H1 (cell line): ENCODE results near the gene HTR3A. TPM values are rescaled to one million over a fixed set of nuclear protein-coding genes. Genes with fewer than 3 reads are reported as not detected.

Experiments
- CTCF ChIA-PET: fragments of 300-600 bp; sonication (Branson Sonifier 250); formaldehyde crosslinking; loops from one replicate; lab custom pipeline; 2021; ENCODE audit not compliant: partially characterized antibody; lab: Charles Lee
- POLR2A ChIA-PET: fragments of 300-600 bp; sonication (Branson Sonifier 250); formaldehyde crosslinking; loops from one replicate; lab custom pipeline; 2021; ENCODE audit warnings: inconsistent platforms; ENCODE audit not compliant: partially characterized antibody; lab: Charles Lee
- DNase-seq, 2 experiments: peaks; one replicate each; pipeline versions ENCODE4 v3.0.0 to v3.0.0-alpha.2; 2010 to 2022; ENCODE audit warnings: low spot score in 2 of 2, low read depth in 1 of 2, mixed read lengths in 1 of 2
- FAIRE-seq: peaks from 2 replicates; lab custom pipeline; 2011; peaks lifted over from hg19 to GRCh38; lab: Jason Lieb, UNC
- H2AFZ ChIP-seq: 2 replicates; pipeline ENCODE4 v1.8.1; 2012; ENCODE audit warnings: low read length, inconsistent platforms
- H2AK5ac ChIP-seq: 2 replicates; pipeline ENCODE4 v1.6.1; 2013; ENCODE audit warnings: low read depth, low read length
- H2BK120ac ChIP-seq: replicated peaks from 2 replicates; pipeline ENCODE3; 2013; ENCODE audit warnings: low read depth, low read length, inconsistent platforms
- H2BK12ac ChIP-seq: 2 replicates; pipeline ENCODE4 v1.6.1; 2013; ENCODE audit warnings: low read depth, low read length
- H2BK15ac ChIP-seq: 2 replicates; pipeline ENCODE4 v1.6.1; 2013; ENCODE audit warnings: low read length
- H2BK20ac ChIP-seq: 2 replicates; pipeline ENCODE4 v1.6.1; 2013; ENCODE audit warnings: low read length
- H2BK5ac ChIP-seq: 2 replicates; pipeline ENCODE4 v1.6.1; 2013; ENCODE audit warnings: low read depth, low read length
- H3K14ac ChIP-seq: 2 replicates; pipeline ENCODE4 v1.6.1; 2013; ENCODE audit warnings: inconsistent platforms; ENCODE audit not compliant: insufficient read length
- H3K18ac ChIP-seq: 2 replicates; pipeline ENCODE4 v1.6.1; 2013; ENCODE audit warnings: low read length; ENCODE audit errors: extremely low read depth
- H3K23ac ChIP-seq: 2 replicates; pipeline ENCODE4 v1.6.1; 2013; ENCODE audit warnings: inconsistent platforms; ENCODE audit not compliant: insufficient read length
- H3K23me2 ChIP-seq: 2 replicates; pipeline ENCODE4 v1.6.1; 2013; ENCODE audit warnings: low read depth, low read length
- H3K27ac ChIP-seq: 2 replicates; pipeline ENCODE4 v1.6.1; 2011; ENCODE audit warnings: low read depth, low read length, inconsistent platforms
- H3K27me3 ChIP-seq, 4 experiments: replicated peaks in 1 of 4; 1 replicate in 1 of 4; 2 replicates in 3 of 4; pipeline versions ENCODE4 v1.6.1 to v1.8.1; 2011 to 2013; ENCODE audit warnings: low read length in 3 of 4, mild to moderate bottlenecking in 3 of 4, inconsistent platforms in 2 of 4, mixed read lengths in 2 of 4, moderate library complexity in 1 of 4; ENCODE audit not compliant: control insufficient read depth in 3 of 4, insufficient read depth in 3 of 4; ENCODE audit errors: extremely low read depth in 1 of 4
- H3K36me3 ChIP-seq, 4 experiments: 2 replicates each; pipeline versions ENCODE4 v1.6.1 to v1.8.1; 2011 to 2013; ENCODE audit warnings: mild to moderate bottlenecking in 4 of 4, low read length in 3 of 4, moderate library complexity in 2 of 4, control low read depth in 1 of 4, inconsistent platforms in 1 of 4; ENCODE audit not compliant: insufficient read depth in 4 of 4, control insufficient read depth in 2 of 4
- H3K4ac ChIP-seq: replicated peaks from 2 replicates; pipeline ENCODE3; 2013; ENCODE audit warnings: low read length, low read depth, mixed read lengths, inconsistent platforms; ENCODE audit not compliant: insufficient read length
- H3K4me1 ChIP-seq, 4 experiments: replicated peaks in 1 of 4; 1 replicate in 1 of 4; 2 replicates in 3 of 4; pipeline versions ENCODE4 v1.6.1 to v1.8.1; 2011 to 2013; ENCODE audit warnings: low read length in 3 of 4, inconsistent platforms in 2 of 4, mixed read lengths in 1 of 4; ENCODE audit not compliant: insufficient read depth in 4 of 4, control insufficient read depth in 3 of 4
- H3K4me2 ChIP-seq, 2 experiments: 2 replicates each; pipeline versions ENCODE4 v1.6.1 to v1.8.1; 2011 to 2013; ENCODE audit warnings: low read depth in 2 of 2, low read length in 2 of 2, control low read depth in 1 of 2, inconsistent platforms in 1 of 2, mild to moderate bottlenecking in 1 of 2; ENCODE audit not compliant: insufficient read depth in 1 of 2
- H3K4me3 ChIP-seq, 4 experiments: fragments of 200-600, 300-600 bp in 1 of 4; sonication (generic), shearing (Covaris generic), sonication (Bioruptor Twin) in 1 of 4; 2 replicates each; pipeline versions ENCODE4 v1.5.1 to v1.8.1; 2011 to 2016; ENCODE audit warnings: low read length in 4 of 4, low read depth in 3 of 4, control low read depth in 2 of 4, inconsistent platforms in 2 of 4, mild to moderate bottlenecking in 2 of 4, mixed read lengths in 1 of 4, moderate library complexity in 1 of 4; ENCODE audit not compliant: insufficient read depth in 2 of 4; ENCODE audit errors: extremely low read depth in 1 of 4
- H3K56ac ChIP-seq: replicated peaks from 2 replicates; pipeline ENCODE3; 2013; ENCODE audit warnings: low read depth, mild to moderate bottlenecking, mixed read lengths, low read length, inconsistent platforms; ENCODE audit not compliant: insufficient read length
- H3K79me1 ChIP-seq: 2 replicates; pipeline ENCODE4 v1.6.1; 2013; ENCODE audit warnings: low read depth, low read length, control low read depth
- H3K79me2 ChIP-seq, 2 experiments: 2 replicates each; pipeline versions ENCODE4 v1.6.1 to v1.8.1; 2012 to 2013; ENCODE audit warnings: low read length in 2 of 2, mild to moderate bottlenecking in 2 of 2, inconsistent platforms in 1 of 2; ENCODE audit not compliant: insufficient read depth in 2 of 2, control insufficient read depth in 1 of 2
- H3K9ac ChIP-seq, 4 experiments: replicated peaks in 1 of 4; 1 replicate in 1 of 4; 2 replicates in 3 of 4; pipeline versions ENCODE4 v1.6.1 to v1.8.1; 2011 to 2013; ENCODE audit warnings: low read depth in 3 of 4, low read length in 3 of 4, control low read depth in 2 of 4, mild to moderate bottlenecking in 2 of 4, moderate library complexity in 2 of 4, inconsistent platforms in 1 of 4; ENCODE audit errors: extremely low read depth in 1 of 4
- H3K9me3 ChIP-seq, 2 experiments: 2 replicates each; pipeline versions ENCODE4 v1.6.1 to v1.8.1; 2012 to 2013; ENCODE audit warnings: mild to moderate bottlenecking in 2 of 2, moderate library complexity in 2 of 2, control low read depth in 1 of 2, inconsistent platforms in 1 of 2, low read depth in 1 of 2, low read length in 1 of 2, mixed read lengths in 1 of 2; ENCODE audit not compliant: insufficient read depth in 2 of 2
- H4K20me1 ChIP-seq, 2 experiments: replicated peaks in 1 of 2; 2 replicates each; pipeline versions ENCODE3 to v1.8.1; 2011 to 2013; ENCODE audit warnings: inconsistent platforms in 2 of 2, low read length in 2 of 2, mild to moderate bottlenecking in 1 of 2; ENCODE audit not compliant: insufficient read depth in 2 of 2, control insufficient read depth in 1 of 2
- H4K5ac ChIP-seq: 2 replicates; pipeline ENCODE4 v1.6.1; 2013; ENCODE audit warnings: low read length, low read depth, mixed read lengths, inconsistent platforms; ENCODE audit not compliant: insufficient read length
- H4K8ac ChIP-seq: 2 replicates; pipeline ENCODE4 v1.8.0; 2013; ENCODE audit warnings: mild to moderate bottlenecking, moderate library complexity, low read length, inconsistent platforms; ENCODE audit not compliant: insufficient read depth; ENCODE audit errors: extremely low read depth
- H4K91ac ChIP-seq: replicated peaks from 2 replicates; pipeline ENCODE3; 2013; ENCODE audit warnings: low read length, mixed read lengths, inconsistent platforms; ENCODE audit not compliant: insufficient read length
- ASH2L ChIP-seq: fragments of 200-600, 300-600 bp; sonication (generic); IDR thresholded peaks from one replicate; pipeline ENCODE4 v1.7.1; 2017; ENCODE audit warnings: low read length
- ATF3 ChIP-seq: IDR thresholded peaks from 2 replicates; pipeline ENCODE4 v1.6.1; 2011; ENCODE audit warnings: low read depth, mild to moderate bottlenecking, low read length; ENCODE audit not compliant: insufficient read depth
- EP300 ChIP-seq, 2 experiments: IDR thresholded peaks; 1 replicate in 1 of 2; 2 replicates in 1 of 2; pipeline ENCODE4 v1.6.1; 2011 to 2012; ENCODE audit warnings: low read depth in 2 of 2, low read length in 2 of 2, mild to moderate bottlenecking in 2 of 2, borderline replicate concordance in 1 of 2, inconsistent platforms in 1 of 2, moderate library complexity in 1 of 2
- GABPA ChIP-seq: IDR thresholded peaks from 2 replicates; pipeline ENCODE4 v1.6.1; 2011; ENCODE audit warnings: mild to moderate bottlenecking, low read length, moderate library complexity, borderline replicate concordance; ENCODE audit not compliant: insufficient read depth
- KDM1A ChIP-seq: fragments of 200-600, 300-600 bp; sonication (generic); IDR thresholded peaks from 2 replicates; pipeline ENCODE4 v1.7.1; 2016; ENCODE audit warnings: mild to moderate bottlenecking, low read length, borderline replicate concordance
- KDM4A ChIP-seq: IDR thresholded peaks from one replicate; pipeline ENCODE4 v1.7.1; 2012; ENCODE audit warnings: low read depth, mild to moderate bottlenecking, moderate library complexity, low read length, inconsistent platforms; ENCODE audit not compliant: severe bottlenecking
- RBBP5 ChIP-seq: IDR thresholded peaks from 2 replicates; pipeline ENCODE4 v1.7.1; 2012; ENCODE audit warnings: low read depth, mild to moderate bottlenecking, inconsistent platforms, low read length, moderate library complexity, borderline replicate concordance
- RNF2 ChIP-seq: fragments of 200-900, 300-1000 bp; sonication (generic); IDR thresholded peaks from 2 replicates; pipeline ENCODE4 v1.7.1; 2016; ENCODE audit warnings: borderline replicate concordance, low read depth, mild to moderate bottlenecking, antibody characterized with exemption, low read length; ENCODE audit not compliant: poor library complexity, severe bottlenecking; ENCODE audit errors: missing control alignments
- SP4 ChIP-seq: IDR thresholded peaks from 2 replicates; pipeline ENCODE4 v1.6.1; 2012; ENCODE audit warnings: low read length, inconsistent platforms
- SUZ12 ChIP-seq: fragments of 200-600 bp; sonication (generic); IDR thresholded peaks from 2 replicates; pipeline ENCODE4 v1.6.1; 2012; ENCODE audit warnings: mild to moderate bottlenecking, inconsistent platforms, low read length, moderate library complexity, mixed read lengths
- WGBS, 2 experiments: shearing (Covaris generic) in 1 of 2; methylation state at CpG; one replicate each; pipeline versions ENCODE4 v1.1.6 to v1.1.7; 2013 to 2015; ENCODE audit warnings: low lambda C conversion rate in 2 of 2, mixed read lengths in 2 of 2, inconsistent platforms in 1 of 2, low coverage in 1 of 2, missing lambda C conversion rate in 1 of 2; ENCODE audit not compliant: insufficient replicate concordance in 2 of 2, insufficient coverage in 1 of 2, insufficient read length in 1 of 2; ENCODE audit errors: extremely low coverage in 1 of 2, missing lambda C conversion rate in 1 of 2; 5-methylcytosine and 5-hydroxymethylcytosine counted together
- polyA plus RNA-seq, 7 experiments: library from polyadenylated mRNA; depleted of rRNA in 3 of 7; stranded (reverse) in 5 of 7; unstranded in 2 of 7; fragments of >200 nt in 5 of 7; fragments of 200-250 nt in 2 of 7; gene quantifications; 1 replicate in 5 of 7; 2 replicates in 1 of 7; 4 replicates in 1 of 7; pipeline versions ENCODE4 v1.2.1 to v1.2.3, GENCODE V29; 2011 to 2013; ENCODE audit warnings: missing spikeins in 2 of 7, mixed read lengths in 2 of 7
- total RNA-seq: library from RNA; stranded (reverse); fragmentation: NEBNext Ultra II Directional; extraction: Animal tissue kit (Norgen Biotek cat#: 25700); gene quantifications from 2 replicates; pipeline ENCODE4 v1.2.1, GENCODE V29; 2021

Gene HTR3A
- total and polyA plus RNA-seq, 2 of the 8 experiments (the other 6 are each of a cell fraction or from before 2014, with no cell fraction given), result 7.5 to 8.9 TPM

GRCh38 chr11:113992459-113993110, 17.7 kb downstream of the HTR3A start:
- Histone ChIP-seq H3K14ac (no peak overlapping the region), H3K23me2 (no peaks in the 10 kb centered on the region), H3K79me2 (no peaks in the 10 kb centered on the region), H3K4me1 (peaks cover 3 to 8% (median 4%) of the 10 kb centered on the region in 4 experiments; a peak in 6 of 7 replicates), H4K20me1 (peaks cover 0 to 6% of the 10 kb centered on the region in 2 experiments), H3K56ac (no peak overlapping the region), H2BK15ac (0 out of 2 replicates have a peak overlapping the region, but pooled peaks have one; percentile 46), H3K27ac (no peak overlapping the region), H2BK20ac (no peak overlapping the region), H4K91ac (no peak overlapping the region), H3K4me3 (no peak overlapping the region), H2BK5ac (no peak overlapping the region), H3K9ac (no peak overlapping the region; a peak in 2 of 7 replicates), H3K18ac (no peak overlapping the region), H3K23ac (no peak overlapping the region), H3K79me1 (no peaks in the 10 kb centered on the region), H3K4me2 (peak overlapping the region; percentile 12 to 36; a peak in 2 of 4 replicates), H3K36me3 (no peaks in the 10 kb centered on the region), H2AFZ (no peak overlapping the region; the same call in 1 of the 2 replicates), H2BK12ac (no peak overlapping the region), H3K4ac (no peak overlapping the region), H4K8ac (no peak overlapping the region), H2BK120ac (no peak overlapping the region), H4K5ac (no peak overlapping the region), H3K27me3 (no peaks in the 10 kb centered on the region), H2AK5ac (no peak overlapping the region), H3K9me3 (no peaks in the 10 kb centered on the region)
- ChIA-PET POLR2A (interaction anchor here (0.7 to 1.8 kb wide), 4 partner anchors 15 to 268 kb away, joined by 3 to 8 read pairs (median 3); partner anchors contain the start of gene USP28), CTCF (interaction anchor here (0.7 to 16.8 kb wide), 21 partner anchors 13 to 270 kb away, joined by 3 to 280 read pairs (median 7); partner anchors contain the start of genes HTR3A and HTR3B)
- 43% methylated on average over 6 of the region's 7 CpGs; no CpG with 5 or more reads in 1 of the 2 experiments for WGBS, 2 experiments
- no peak for DNase-seq
- no peak for FAIRE-seq
- TF ChIP-seq EP300 (IDR thresholded peaks at IDR 0.05; ENCODE audit: borderline replicate concordance in 1 of 2, low read depth in 2 of 2, low read length in 2 of 2) (no peak), KDM1A (no peak), GABPA (no peak), KDM4A (no peak), RNF2 (no peak), ASH2L (no peak), SP4 (no peak), RBBP5 (no peak), SUZ12 (no peak), ATF3 (no peak)
